GM12878 (cell line): ENCODE measurements around the gene KIF25.

ENCODE experiments used
- ATF2 ChIP-seq: IDR thresholded peaks from 2 replicates; pipeline ENCODE4 v1.6.1; 2012; ENCODE audit warnings: low read length, inconsistent platforms
- BHLHE40 ChIP-seq, 2 experiments: fragments of 450-650 bp in 1 of 2; IDR thresholded peaks; 2 replicates each; pipeline ENCODE4 v1.6.1; 2011 to 2017; ENCODE audit warnings: low read depth in 2 of 2, borderline replicate concordance in 1 of 2, improper control_type of control experiment in 1 of 2, low read length in 1 of 2, mild to moderate bottlenecking in 1 of 2
- CTCF ChIP-seq, 3 experiments: IDR thresholded peaks in 2 of 3; conservative IDR thresholded peaks in 1 of 3; 2 replicates each; pipeline ENCODE4 v1.5.1; 2011; ENCODE audit warnings: low read depth in 3 of 3, low read length in 3 of 3, mild to moderate bottlenecking in 3 of 3, control low read depth in 2 of 3, moderate library complexity in 2 of 3, inconsistent platforms in 1 of 3, mixed read lengths in 1 of 3; ENCODE audit not compliant: control insufficient read depth in 2 of 3, insufficient read depth in 1 of 3; ENCODE audit errors: extremely low read depth in 1 of 3
- EP300 ChIP-seq, 2 experiments: fragments of 150-350 bp in 1 of 2; IDR thresholded peaks; 2 replicates each; pipeline ENCODE4 v1.6.1; 2011 to 2012; ENCODE audit warnings: low read depth in 2 of 2, low read length in 2 of 2, borderline replicate concordance in 1 of 2, improper control_type of control experiment in 1 of 2, inconsistent platforms in 1 of 2; ENCODE audit not compliant: control insufficient read depth in 1 of 2
- POLR2A ChIP-seq: IDR thresholded peaks from 2 replicates; pipeline ENCODE4 v1.6.1; 2011; ENCODE audit warnings: low read depth, mild to moderate bottlenecking, low read length
- RAD21 ChIP-seq: IDR thresholded peaks from 2 replicates; pipeline ENCODE4 v1.6.1; 2011; ENCODE audit warnings: mild to moderate bottlenecking, low read depth, low read length, moderate library complexity; ENCODE audit not compliant: insufficient read depth
- RB1 ChIP-seq: fragments of 450-650 bp; formaldehyde crosslinking; IDR thresholded peaks from 2 replicates; pipeline ENCODE4 v1.6.1; 2017; ENCODE audit warnings: mild to moderate bottlenecking, borderline replicate concordance
- REST ChIP-seq: IDR thresholded peaks from 2 replicates; pipeline ENCODE4 v1.6.1; 2012; ENCODE audit warnings: mild to moderate bottlenecking, low read depth, low read length
- STAT3 ChIP-seq: IDR thresholded peaks from 2 replicates; pipeline ENCODE4 v1.6.1; 2011; ENCODE audit warnings: low read depth, low read length, improper control_type of control experiment
- ZNF207 ChIP-seq: fragments of 450-650 bp; IDR thresholded peaks from 2 replicates; pipeline ENCODE4 v1.6.1; 2014; ENCODE audit warnings: antibody characterized with exemption, mild to moderate bottlenecking, borderline replicate concordance

GRCh38 chr6:167951781-167952511 is 45.5 kb upstream of the KIF25 start:
- TF ChIP-seq ATF2 (no peak), REST (no peak), EP300 (IDR thresholded peaks at IDR 0.05; ENCODE audit: borderline replicate concordance in 1 of 2, control insufficient read depth in 1 of 2, low read depth in 2 of 2, low read length in 2 of 2) (no peak), RAD21 (no peak), ZNF207 (no peak), CTCF (IDR thresholded peaks at IDR 0.05 in 2 of 3, conservative IDR thresholded peaks at IDR 0.05 in 1 of 3; ENCODE audit: control insufficient read depth in 2 of 3, extremely low read depth in 1 of 3, insufficient read depth in 1 of 3, low read depth in 3 of 3, low read length in 3 of 3) (no peak), RB1 (no peak), POLR2A (no peak), BHLHE40 (IDR thresholded peaks at IDR 0.05; ENCODE audit: borderline replicate concordance in 1 of 2, low read depth in 2 of 2, low read length in 1 of 2) (no peak), STAT3 (no peak)
